Ascending aorta (tissue), 2 donors: ENCODE results near the gene MPRIP. TPM values are rescaled to one million over a fixed set of nuclear protein-coding genes. Genes with fewer than 3 reads are reported as not detected.
A peak's percentile ranks its signal among the peaks of the same experiment; 100 is the strongest.

ENCODE experiments used
- DNase-seq, 2 donors: peaks; one replicate each; pipeline ENCODE4 v3.0.0-alpha.2; 2019; ENCODE audit warnings: low spot score in 2 of 2
- H3K27ac ChIP-seq, 2 donors: fragments of 200-600 bp; sonication (generic); one replicate each; pipeline ENCODE4 v1.5.1; 2016 to 2017; ENCODE audit warnings: mild to moderate bottlenecking in 1 of 2
- H3K27me3 ChIP-seq: fragments of 200-600 bp; sonication (generic); one replicate; pipeline ENCODE4 v1.5.1; 2017
- H3K36me3 ChIP-seq, 2 donors: fragments of 200-600 bp; sonication (generic); one replicate each; pipeline ENCODE4 v1.5.1; 2016
- H3K4me1 ChIP-seq, 2 donors: fragments of 200-600 bp; sonication (generic); one replicate each; pipeline ENCODE4 v1.5.1; 2016 to 2017; ENCODE audit warnings: mild to moderate bottlenecking in 1 of 2
- H3K4me3 ChIP-seq, 2 donors: fragments of 200-600 bp; sonication (generic); one replicate each; pipeline ENCODE4 v1.5.1; 2016 to 2017; ENCODE audit warnings: mild to moderate bottlenecking in 1 of 2
- H3K9me3 ChIP-seq, 2 donors: fragments of 200-600 bp; sonication (generic); one replicate each; pipeline ENCODE4 v1.5.1; 2016
- CTCF ChIP-seq, 3 experiments: fragments of 200-600 bp in 2 of 3; fragments of 450-650 bp in 1 of 3; sonication (generic) in 2 of 3; IDR thresholded peaks; one replicate each; pipeline ENCODE4 v1.5.1; 2016 to 2019; ENCODE audit warnings: antibody characterized with exemption in 3 of 3, mild to moderate bottlenecking in 1 of 3, moderate library complexity in 1 of 3
- intact Hi-C: fragments of 100-400 bp; cut with DNase I; formaldehyde crosslinking; loops from one replicate; pipeline ENCODE4 v1.15.1; 2023
- total RNA-seq: library from RNA; depleted of rRNA; stranded (reverse); fragments of >200 nt; gene quantifications from one replicate; pipeline ENCODE4 v1.1.0, GENCODE V29; 2016

The MPRIP gene
- total RNA-seq, 1 donor from 2014 or later = 246 TPM

DNA sequence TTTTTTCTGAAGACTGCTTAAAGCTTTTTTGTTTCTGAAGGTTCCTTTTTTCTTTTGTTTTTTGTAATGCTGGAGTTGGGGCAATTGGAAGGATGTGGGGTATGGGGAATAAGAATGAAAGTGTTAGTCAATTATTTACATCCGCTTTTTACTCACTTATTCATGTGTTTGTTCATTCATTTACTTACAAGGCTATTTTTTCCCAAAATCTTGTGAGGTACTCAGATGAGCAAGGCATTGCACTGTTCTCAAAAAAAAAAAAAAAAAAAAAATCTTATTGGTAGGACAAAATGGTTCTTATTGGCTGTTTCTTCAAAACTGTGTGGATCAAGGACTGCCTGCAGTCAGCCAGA, 108.2 kb downstream of the MPRIP start:
- intact Hi-C loops = no loop called here

GRCh38 chr17:17151055-17151454, 108.8 kb downstream of the MPRIP start:
- Histone ChIP-seq H3K9me3 (no peaks in the 10 kb centered on the region), H3K4me3 (no peak overlapping the region), H3K4me1 (peaks cover 15% of the 10 kb centered on the region in 2 donors), H3K27ac (peak overlapping the region; percentile 79 to 91), H3K27me3 (no peaks in the 10 kb centered on the region), H3K36me3 (peaks cover 47 to 75% of the 10 kb centered on the region in 2 donors)
- intact Hi-C loops = no loop called here
- no peak for DNase-seq
- TF ChIP-seq CTCF (IDR thresholded peaks at IDR 0.05) = no peak

More for the DNA sequence above, 108.2 kb downstream of the MPRIP start:
- no peaks in the 10 kb centered on the region for H3K9me3 ChIP-seq
- DNase-seq = no peak
- peaks cover 48 to 75% of the 10 kb centered on the region in 2 donors for H3K36me3 ChIP-seq
- TF ChIP-seq CTCF (IDR thresholded peaks at IDR 0.05) = no peak
- H3K27me3 ChIP-seq = no peaks in the 10 kb centered on the region
- H3K27ac ChIP-seq = peak overlapping the region; percentile 79 to 91
- peaks cover 15% of the 10 kb centered on the region in 2 donors for H3K4me1 ChIP-seq
- H3K4me3 ChIP-seq = no peak overlapping the region

DNA sequence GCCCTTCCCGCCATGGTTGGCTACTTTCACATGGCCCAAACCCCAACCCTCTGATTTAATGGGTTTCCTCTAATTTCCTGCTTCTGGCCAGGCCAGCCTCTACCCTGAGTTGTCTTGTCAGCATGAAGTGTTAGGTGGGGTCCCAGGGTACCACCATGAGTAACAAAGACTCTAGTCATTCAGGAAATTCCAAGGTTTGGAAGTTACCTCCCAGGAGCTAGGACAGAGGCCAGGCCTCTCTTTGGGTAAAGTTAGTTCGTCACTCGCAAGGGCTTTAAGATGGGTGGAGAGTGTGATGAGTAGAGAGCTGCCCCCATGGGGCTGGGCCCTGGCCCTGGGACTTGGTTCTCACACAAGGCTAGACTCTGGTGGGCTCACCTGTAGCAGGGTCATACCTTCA, 109.3 kb downstream of the MPRIP start:
- intact Hi-C loops = no loop called here
- peaks cover 15% of the 10 kb centered on the region in 2 donors for H3K4me1 ChIP-seq
- H3K27ac ChIP-seq = peak overlapping the region; percentile 79 to 91
- no peak overlapping the region for H3K4me3 ChIP-seq
- DNase-seq = no peak
- no peaks in the 10 kb centered on the region for H3K9me3 ChIP-seq
- TF ChIP-seq CTCF (IDR thresholded peaks at IDR 0.05) = no peak
- H3K27me3 ChIP-seq = no peaks in the 10 kb centered on the region
- peaks cover 43 to 75% of the 10 kb centered on the region in 2 donors for H3K36me3 ChIP-seq

DNA sequence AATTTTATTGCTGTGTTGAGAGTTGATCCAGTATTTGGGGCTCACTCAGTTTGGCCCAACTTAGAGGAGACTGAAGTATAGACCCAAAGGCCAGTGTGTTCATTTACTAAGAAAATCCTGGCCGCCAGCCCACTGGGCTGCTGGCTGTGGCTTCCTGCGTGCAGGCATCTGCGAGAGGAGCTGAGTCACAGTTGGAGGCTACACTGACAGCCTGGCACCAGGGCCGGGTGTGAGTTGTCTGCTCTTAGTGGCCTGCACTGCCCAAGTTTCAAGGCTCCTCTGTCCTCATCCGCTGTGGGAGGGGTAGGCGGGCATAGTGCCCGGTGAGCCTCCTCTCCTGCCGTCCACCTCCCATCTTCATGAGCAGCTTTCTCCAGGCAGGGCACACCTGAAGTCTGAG, 109.7 kb downstream of the MPRIP start:
- Histone ChIP-seq H3K27ac (peak overlapping the region; percentile 79 to 91), H3K36me3 (peaks cover 43 to 75% of the 10 kb centered on the region in 2 donors), H3K27me3 (no peaks in the 10 kb centered on the region), H3K4me1 (peaks cover 15% of the 10 kb centered on the region in 2 donors), H3K9me3 (no peaks in the 10 kb centered on the region), H3K4me3 (no peak overlapping the region)
- TF ChIP-seq CTCF (IDR thresholded peaks at IDR 0.05) = no peak
- intact Hi-C loops = loop anchor here (2.0 kb wide), 3 partner anchors 55 to 151 kb away; partner anchors contain the start of genes FLCN and PLD6
- DNase-seq = peak; percentile 81 to 97

DNA sequence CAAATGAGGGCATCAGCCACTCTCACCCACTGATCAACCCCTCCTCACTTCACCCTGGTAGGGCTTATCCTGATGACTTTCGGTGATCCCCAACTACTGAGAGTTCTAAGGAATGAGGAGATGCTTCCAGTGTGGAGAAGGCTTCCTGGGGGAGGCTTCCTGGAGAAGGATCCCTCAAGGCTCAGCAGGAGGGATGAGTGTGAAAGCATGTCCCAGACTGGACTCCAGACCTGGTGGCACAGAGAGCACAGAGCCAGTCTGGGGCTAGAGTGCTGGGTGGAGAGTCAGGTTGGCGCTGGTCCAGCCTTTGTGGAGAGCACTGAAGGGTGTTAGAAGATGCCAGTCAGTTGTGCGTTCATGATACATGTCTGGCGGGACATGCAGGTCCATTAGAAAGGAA, 110.1 kb downstream of the MPRIP start:
- H3K27ac ChIP-seq = peak overlapping the region; percentile 44 to 91
- H3K36me3 ChIP-seq = peaks cover 43 to 75% of the 10 kb centered on the region in 2 donors
- DNase-seq = no peak
- H3K9me3 ChIP-seq = no peaks in the 10 kb centered on the region
- intact Hi-C loops = loop anchor here (2.0 kb wide), 3 partner anchors 54 to 152 kb away; partner anchors contain the start of genes FLCN and PLD6
- no peak for TF ChIP-seq CTCF (IDR thresholded peaks at IDR 0.05)
- peaks cover 15% of the 10 kb centered on the region in 2 donors for H3K4me1 ChIP-seq
- no peaks in the 10 kb centered on the region for H3K27me3 ChIP-seq
- H3K4me3 ChIP-seq = no peak overlapping the region

- no peak overlapping the region for H3K4me3 ChIP-seq
- peaks cover 49 to 75% of the 10 kb centered on the region in 2 donors for H3K36me3 ChIP-seq
- H3K27me3 ChIP-seq = no peaks in the 10 kb centered on the region
- intact Hi-C loops = loop anchor here (2.0 kb wide), 3 partner anchors 54 to 152 kb away; partner anchors contain the start of genes FLCN and PLD6
- no peak for DNase-seq
- peaks cover 15% of the 10 kb centered on the region in 2 donors for H3K4me1 ChIP-seq
- H3K9me3 ChIP-seq = no peaks in the 10 kb centered on the region
- TF ChIP-seq CTCF (IDR thresholded peaks at IDR 0.05) = no peak
- H3K27ac ChIP-seq = peak overlapping the region; percentile 44 to 91
Observed at GRCh38 chr17:17153071-17153470, 110.8 kb downstream of the MPRIP start.
